Stimulated activated CD4-positive, alpha-beta T cell treated with anti-CD3 and anti-CD28 coated beads, TNF-alpha, amount 100 ng/mL, for 4 hours (primary cell): ENCODE data around the gene GPR171.
"Not testable (repeated sequence)": the region's sequence is repeated elsewhere in the genome, so short reads cannot be mapped to it uniquely, and the experiment has no call there.

Source experiments
- DNase-seq, 3 experiments: peaks; one replicate each; pipeline ENCODE4 v3.0.0-alpha.2; 2020; ENCODE audit warnings: low read depth in 3 of 3

The GPR171 gene

DNA sequence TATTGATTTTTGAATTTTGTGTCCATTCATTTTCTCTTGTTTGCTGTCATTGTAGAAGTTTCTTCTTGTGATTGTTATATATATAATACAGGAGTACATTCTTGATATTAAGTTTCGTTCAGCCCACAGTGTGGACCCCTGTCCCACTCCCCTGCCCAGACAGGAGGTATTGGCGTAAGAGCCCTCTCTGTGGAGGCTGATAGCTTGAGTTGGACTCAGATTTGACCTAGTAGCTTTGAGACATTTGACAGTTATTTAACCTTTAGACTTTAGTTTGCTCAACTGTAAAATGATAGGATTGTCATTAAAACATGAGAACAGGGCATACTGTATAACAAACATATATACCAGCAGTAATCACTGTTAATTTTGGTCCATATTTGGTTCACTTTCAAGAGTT, 27.1 kb downstream of the GPR171 start:
- no peak for DNase-seq

DNA sequence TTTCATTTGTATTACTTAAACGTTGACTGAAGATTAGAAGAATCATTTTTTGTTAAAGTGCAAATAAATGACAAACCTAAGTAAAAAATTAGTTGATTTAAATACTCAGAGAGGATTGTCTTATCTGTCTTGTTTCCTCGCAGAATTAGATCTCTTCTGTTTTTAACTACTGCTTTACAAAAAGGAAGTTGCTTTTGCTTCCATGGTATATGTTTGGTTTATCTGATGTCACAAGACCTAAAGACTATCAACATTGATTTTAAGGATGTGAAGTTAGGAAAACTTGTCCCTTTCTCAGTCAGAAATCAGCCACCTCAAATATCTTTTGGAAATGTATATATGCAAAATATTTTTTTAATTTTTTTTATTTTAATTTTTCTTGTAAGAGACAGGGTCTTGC, 28.7 kb downstream of the GPR171 start:
- DNase-seq, result no peak

DNA sequence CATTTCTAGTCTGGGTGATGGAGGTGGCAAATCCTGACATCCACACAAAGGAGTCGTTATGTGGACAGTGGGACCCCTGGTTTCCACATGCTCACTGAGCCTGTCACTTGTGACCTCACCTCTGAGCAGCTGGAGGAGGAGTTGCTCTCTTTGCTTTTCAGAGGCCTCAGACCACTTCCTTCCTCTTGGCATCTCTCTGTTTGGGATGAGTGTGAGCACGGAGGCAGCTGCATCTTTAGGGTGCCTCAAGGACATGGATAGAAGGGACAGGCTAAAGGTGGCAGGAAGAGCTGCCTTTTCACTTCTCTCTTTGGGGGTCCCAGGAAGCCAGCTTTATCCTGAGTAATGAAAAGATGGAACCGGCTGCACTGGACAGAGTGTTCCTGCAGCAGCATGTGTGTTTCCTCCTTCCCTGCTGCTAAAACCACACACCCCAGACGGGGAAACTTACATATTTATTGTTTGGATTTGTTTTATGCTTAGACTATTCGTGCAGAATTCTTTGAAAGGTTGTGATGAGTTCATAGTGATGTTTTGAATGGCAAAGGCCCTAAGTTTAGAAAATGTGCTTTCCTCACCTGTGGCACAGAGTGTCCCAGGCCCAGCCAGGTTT, 31.8 kb downstream of the GPR171 start:
- no peak for DNase-seq

DNA sequence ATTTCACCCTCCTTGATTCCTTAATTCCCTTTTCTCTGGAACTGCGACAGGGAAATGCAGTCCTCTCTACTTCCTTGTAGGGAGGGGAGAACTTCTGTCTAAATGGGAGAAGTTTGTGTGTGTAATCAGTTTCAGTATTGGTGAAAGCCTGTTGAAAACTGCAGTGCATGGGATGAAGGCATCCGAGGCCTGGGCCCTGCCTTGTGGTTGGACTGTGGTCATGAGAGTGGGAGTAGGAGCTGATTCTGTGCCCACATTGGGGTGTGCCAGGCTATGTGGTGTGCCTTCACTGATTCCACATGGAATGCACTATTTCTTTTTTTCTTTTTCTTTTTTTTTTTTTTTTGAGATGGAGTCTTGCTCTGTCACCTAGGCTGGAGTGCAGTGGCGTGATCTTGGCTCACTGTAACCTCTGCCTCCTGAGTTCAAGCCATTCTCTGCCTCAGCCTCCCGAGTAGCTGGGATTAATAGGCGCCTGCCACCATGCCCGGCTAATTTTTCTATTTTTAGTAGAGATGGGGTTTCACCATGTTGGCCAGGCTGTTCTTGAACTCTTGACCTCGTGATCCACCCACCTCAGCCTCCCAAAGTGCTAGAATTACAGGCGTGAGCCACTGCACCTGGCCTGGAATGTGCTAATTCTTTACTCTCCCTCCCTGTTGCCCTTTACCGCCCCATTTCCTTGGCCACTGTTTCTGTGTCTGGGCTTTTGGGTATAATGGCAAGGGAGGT, 32.9 kb downstream of the GPR171 start:
- not testable (repeated sequence) for DNase-seq

DNA sequence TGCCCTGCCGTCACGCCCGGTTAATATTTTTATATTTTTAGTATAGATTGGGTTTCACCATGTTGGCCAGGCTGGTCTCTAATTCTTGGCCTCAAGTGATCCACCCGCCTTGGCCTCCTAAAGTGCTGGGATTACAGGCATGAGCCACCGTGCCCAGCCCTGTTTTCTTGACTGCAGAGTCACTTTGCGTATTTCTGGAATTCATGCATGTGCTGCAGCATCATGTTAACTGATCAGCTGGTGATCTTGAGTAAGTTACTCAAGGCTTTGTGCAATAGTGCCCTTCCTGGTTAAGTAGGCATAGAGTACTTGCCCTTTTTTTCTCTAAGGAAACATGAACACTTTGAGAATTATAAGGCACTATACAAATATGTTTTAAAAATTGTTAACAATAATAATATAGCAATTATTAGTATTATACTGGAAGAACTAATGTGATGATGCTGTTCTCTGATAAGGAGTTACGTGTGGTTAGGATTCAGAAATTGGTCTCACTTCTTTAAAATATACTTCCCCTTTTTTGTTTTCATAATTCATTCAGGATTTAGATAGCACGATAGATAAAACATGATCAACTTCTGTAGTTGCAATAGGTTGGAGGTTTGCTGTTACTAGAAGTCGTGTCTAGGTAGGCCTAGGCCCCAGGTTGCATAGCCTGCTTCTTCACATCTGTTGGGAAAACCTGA, 33.6 kb downstream of the GPR171 start:
- no peak for DNase-seq

DNA sequence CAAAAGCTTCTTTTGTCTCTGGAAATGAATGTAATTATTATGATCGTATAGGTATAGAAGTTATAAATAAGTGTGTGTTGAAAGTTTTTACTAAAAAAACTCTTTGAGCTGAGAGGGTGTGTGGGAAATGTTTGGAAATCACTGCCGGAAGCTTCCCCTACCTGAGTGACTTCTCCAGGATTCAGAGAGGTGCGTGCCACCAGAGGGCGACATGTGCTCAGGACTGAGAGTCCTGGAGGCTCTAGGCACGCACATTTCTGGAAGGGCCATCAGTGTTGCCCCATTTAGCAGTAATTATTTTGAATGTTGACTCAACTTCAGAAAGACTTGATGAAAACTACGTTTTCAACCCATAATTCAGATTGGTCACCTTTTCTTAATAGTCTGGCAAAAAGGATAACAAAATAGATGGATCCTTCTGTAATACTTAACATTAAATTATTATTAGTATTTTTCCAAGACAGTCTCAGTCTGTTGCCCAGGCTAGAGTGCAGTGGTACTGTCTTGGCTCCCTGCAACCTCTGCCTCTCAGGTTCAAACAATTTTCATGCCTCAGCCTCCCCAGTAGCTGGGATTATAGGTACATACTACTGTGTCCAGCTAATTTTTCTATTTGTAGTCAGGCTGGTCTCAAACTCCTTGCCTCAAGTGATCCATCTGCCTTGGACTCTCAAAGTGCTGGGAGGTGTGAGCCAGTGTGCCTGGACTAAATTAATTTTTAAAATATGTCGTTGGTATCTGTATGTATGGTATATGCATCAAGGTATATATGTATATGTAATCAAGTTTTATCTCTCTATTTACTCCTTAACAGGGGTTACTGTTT, 34.5 kb downstream of the GPR171 start:
- DNase-seq, result peak; percentile 65 to 75 (median 69)

DNA sequence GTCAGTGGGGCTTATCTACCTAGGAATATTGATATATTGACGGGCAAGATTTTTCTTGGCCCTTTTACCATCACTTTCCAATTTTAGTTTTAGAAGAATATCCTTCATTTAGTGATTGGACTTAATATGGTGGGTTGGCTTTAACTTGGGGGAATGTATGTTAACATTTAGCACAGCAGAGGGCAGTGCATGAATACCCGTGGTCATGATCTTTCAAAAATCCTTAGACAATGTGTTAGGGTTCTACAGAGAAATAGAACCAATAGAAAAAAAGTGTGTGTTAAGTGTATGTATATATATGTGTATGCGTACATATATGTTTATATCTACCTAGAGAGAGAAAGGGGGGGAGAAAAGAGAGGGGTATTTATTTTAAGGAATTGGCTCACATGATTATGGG, 36.9 kb downstream of the GPR171 start:
- no peak for DNase-seq

DNA sequence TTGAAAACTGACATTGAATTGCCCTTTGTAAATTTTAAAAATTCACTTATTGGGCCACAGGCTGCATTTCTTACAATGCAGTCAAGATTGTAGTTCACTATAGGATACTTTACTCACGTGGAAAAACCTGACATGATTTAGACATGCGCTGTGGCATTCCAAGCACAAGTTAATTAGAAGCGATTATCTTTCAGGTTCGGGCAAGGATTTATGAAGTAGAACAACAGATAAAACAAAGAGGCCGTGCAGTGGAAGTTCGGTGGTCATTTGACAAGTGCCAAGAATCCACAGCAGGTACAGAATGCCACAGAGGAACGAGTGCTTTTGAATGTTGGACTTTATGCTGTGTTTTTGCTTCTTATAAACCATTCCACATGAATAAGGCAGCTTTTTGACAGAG, 37.8 kb downstream of the GPR171 start:
- DNase-seq, result no peak

DNA sequence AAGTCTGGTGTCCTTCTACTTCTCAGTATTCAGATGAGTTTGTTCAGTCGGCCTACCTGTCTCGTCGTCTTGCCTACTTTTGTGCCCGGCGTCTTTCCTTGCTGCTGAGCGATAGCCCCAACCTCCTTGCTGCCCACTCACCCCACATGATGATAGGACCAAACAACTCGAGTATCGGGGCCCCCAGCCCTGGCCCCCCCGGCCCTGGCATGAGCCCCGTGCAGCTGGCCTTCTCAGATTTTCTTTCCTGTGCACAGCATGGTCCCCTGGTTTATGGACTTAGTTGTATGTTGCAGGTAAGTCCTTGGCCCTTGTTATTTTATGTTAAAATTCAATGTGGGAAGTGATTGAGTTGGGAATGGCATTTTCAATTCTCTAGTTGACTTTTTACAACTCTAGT, 43.2 kb downstream of the GPR171 start:
- no peak for DNase-seq

DNA sequence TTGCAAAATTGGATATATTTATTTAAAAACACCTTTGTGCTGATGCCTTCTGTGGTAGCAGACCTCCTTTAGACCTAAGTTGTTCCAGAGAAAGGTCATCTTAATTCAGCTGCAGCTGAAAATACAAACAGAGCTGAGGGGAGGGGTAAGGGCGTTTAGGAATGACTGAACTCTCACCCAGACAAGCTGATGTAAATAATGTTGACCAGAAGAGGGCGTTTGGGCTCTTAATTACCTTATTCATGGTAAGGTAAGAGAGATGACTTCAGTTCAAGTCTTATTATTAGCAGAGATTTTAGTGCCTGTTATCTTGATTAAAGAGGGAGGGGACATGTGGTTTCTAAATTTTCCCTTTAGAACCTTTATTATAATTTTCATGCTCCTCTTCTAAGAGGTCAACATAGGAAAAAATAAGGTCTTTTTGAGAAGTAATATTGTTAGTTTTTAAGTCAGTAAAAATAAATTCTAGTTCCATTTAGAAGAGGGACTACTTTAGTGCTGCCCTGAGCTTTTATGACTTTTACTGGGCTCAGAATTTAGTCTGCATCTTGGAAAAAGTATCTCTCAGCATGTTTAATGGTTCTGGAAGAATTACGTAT, 46.3 kb downstream of the GPR171 start:
- no peak for DNase-seq

DNA sequence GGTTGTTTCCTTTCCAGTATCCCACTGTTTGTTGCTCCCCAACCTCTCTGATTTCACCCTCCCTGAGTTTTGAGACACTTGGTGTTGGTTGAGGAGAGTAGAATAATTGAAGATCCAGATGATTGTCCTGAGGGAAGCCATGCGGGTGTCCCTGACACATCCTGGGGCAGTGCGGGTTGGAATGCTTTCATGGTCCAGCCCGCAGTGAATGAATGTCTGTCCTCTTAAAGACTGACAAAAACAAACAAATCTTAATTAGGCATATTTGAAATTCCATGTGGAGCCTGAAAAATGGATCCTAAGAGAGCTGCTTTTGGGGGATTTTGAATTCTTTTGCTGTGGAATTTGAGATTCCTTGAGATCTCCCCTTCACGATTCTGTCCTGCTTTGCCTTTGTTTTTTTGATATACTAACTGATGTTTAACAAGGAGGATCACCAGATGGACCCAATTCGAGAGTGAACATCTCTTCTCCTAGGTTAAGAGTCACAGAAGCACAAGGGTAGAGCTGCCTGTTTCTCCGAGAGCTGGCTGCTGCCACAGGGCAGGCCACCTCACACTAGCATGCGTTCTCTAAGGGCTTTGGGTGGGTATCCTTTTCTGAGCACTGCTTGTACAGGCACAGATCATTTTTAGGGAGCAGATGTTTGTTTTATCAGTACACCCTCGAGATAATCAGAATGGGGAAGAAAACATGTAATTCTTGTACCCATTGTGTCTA, 47.4 kb downstream of the GPR171 start:
- no peak for DNase-seq

DNA sequence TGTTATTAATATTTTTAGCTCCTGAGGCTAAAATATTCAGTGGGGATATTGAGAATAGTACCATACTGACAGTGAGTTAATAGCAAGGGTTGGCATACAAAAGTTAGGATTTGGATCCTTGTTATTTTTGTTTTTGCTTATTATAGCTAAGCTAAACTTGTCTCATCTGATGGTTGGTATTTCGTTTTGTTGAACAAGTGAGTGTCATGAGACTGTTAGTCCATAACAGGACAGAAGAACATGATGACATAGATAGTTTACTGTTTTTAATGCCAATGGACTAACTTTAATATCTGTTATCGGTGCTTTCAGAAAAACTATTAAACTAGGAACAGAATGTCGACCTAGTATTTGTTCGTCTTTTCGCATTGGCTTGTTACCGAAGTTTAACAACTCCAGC, 48.5 kb downstream of the GPR171 start:
- DNase-seq, result no peak

DNA sequence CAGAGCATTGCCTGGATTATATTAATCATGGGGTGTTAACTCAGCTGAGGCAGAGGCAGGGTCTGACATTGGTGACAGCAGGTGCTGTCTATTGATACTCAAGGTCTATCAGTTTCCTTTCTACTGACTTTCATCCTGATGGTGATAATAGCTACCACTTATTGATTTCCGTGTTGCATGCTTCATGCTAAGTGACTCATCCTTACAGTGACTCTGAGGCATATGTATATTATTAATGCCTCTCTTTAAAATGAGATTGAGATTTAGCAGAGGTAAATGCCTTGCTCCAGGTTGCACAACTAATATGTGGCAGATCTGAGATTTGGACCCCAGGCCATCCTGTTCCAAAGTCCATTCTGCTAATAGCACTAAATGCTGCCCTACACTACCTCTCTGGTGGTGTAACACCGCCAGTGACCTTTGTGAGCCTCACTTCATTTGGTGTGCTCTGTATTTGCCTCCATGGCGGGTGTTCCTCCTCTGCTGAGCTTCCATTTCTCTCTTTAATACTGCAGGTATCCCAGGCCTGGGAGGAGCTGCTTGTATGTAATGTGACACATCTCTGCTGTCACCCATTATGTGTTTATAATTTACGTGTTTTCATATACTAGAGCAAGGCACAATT, 50.4 kb downstream of the GPR171 start:
- DNase-seq, result no peak
